DLD1 (cell line): ENCODE results near the gene PYGM.
"Not testable (repeated sequence)": the region's sequence is repeated elsewhere in the genome, so short reads cannot be mapped to it uniquely, and the experiment has no call there.

Experiments
- in situ Hi-C: cut with HindIII; loops from 2 replicates; pipeline ENCODE4 v1.10.0; 2017; ENCODE audit warnings: low sequenced_read_pairs

The PYGM gene

DNA sequence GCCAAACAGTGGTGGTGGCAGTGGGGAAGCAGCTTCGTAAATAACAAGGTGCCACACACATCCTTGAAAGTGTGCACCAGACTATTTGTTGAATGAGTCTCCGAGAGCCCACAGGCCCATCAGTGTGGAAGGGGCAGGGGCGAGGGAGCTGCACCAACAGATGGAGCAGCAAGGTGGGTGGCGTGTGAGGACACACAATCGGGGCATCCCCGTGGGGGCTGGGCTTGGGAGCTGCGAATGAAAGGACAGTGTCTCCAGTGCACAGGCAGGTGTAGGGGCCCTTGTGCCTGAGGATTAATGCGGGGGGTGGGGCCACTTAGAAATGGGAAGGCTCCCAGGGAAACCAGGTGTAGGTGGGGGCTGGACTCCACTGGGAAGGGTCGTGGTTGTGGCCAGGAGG is 39.6 kb downstream of the PYGM start:
- in situ Hi-C loops = no loop called here

DNA sequence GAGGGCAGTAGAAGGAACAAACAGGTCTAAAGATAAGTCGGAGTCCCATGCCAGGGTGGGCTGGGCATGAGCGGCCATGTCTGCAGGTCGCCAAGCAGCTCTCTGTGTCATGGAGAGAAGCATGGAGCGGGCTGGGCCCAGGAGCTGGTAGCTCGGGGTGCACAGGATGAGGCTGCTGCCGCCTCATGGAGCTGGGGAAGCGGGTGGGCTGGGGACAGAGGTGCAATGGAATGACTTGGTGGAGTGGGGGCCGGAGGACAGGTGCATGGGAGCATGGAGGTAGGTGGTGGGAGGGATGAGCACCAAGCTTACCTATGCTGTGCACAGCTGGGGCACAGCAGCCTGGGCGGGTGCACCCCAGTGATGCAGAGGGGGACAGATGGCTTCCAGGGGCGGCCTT is 40.4 kb downstream of the PYGM start:
- in situ Hi-C loops = loop anchor here (10.0 kb wide), 1 partner anchor 45 kb away; no protein-coding TSS in a partner anchor

DNA sequence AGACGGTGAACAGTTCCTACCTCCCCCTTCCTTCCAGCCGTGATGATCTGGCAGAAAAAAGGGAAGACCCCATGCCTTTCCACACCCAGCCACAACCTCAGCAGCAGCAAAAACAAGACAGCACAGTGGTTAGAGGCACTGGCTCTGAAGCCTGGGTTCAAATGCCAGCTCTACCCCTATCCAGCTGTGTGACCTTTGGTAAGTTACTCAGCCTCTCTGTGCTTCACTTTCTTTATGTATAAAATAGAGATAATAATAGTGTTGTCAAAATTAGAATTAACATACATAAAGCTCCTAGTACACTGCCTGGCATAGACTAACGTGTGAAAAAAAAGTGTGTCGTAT is 41.0 kb downstream of the PYGM start:
- in situ Hi-C loops = loop anchor here (10.0 kb wide), 1 partner anchor 46 kb away; no protein-coding TSS in a partner anchor

DNA sequence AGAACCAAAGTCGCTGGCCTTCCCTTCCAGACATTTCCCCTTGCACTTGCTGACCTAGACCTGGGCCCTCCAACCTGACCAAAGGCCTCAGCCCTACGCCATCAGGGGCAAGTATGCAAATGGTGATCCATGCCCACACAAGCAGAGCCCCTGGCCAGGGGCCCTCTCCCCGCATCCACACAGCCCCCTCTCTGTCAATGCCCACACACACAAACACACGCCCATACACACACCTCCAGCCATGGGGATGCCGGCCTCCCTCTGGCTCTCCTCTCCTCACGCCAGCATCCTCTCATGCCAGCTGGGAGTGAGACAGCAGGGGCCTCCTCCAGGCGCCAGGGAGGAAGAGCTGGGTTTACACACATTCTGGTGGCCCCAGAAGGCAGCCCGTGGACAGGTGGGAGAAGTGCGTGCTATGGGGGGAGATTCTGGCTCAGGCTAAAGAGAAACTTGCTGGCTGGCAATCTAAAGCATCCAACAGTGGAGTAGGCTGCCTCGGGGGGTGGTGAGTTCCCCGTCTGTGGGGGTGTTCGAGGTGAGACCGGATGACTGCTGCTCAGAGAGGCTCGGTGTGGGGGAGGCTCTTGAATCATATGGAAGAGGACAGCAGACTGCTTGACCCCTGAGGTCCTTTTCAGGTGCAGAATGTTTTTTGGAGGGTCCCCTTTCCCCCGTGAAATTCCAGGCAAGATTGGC is 41.5 kb downstream of the PYGM start:
- in situ Hi-C loops = loop anchor here (10.0 kb wide), 1 partner anchor 47 kb away; no protein-coding TSS in a partner anchor

DNA sequence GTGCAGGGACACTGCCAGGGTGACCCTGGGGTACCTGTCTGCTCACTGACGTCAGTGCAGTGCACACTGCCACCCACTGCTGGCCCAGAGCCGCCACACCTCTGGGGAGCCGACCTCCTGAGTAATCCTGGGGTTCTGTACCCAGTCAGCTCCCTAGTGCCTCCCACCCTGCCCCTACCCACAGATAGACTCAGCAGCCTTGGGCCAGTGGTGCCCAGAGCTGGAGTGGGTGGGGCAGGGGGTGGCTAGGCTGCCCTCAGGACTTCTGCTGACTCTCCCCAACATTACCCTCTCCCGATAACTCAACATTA is 42.6 kb downstream of the PYGM start:
- in situ Hi-C loops = loop anchor here (10.0 kb wide), 1 partner anchor 48 kb away; no protein-coding TSS in a partner anchor

DNA sequence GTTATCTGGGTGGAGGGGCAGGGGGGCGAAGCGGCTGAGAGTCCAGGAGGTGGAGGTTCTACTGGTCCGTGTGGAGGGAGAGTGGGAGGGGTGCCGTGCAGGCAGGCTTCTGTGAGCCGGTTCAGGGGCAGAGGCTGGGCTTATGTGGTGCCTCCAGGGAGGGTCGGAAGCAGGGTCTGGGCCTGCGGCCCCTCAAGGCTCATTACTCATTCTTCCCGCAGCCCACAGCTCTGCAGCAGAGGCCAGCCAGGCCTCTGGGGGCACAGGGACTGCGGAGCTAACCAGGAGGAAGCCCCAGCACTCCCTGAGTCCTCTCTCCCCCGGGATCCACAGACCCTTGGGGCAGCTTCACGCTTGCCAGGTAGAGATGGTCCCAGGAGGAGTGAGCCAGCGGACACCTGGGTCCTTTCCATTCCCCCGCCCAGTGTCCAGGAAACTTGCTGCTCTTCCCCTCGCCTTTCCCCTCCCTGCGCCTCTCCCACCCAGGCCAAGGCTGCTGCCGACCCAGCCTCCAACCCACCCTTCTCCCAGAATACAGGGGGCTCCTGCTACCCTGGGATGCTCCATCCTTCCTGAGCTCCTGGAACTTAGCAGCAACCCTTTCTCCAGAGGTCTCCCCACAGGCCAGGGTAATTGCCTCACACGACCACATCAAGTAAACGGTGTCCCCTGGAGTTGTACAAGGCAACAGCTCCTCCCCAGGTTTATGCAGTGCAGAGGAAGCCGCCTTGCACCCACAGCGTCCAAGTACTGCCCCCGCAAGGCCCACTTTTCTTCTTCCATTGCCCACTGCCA is 43.1 kb downstream of the PYGM start:
- in situ Hi-C loops = loop anchor here (10.0 kb wide), 1 partner anchor 48 kb away; no protein-coding TSS in a partner anchor

DNA sequence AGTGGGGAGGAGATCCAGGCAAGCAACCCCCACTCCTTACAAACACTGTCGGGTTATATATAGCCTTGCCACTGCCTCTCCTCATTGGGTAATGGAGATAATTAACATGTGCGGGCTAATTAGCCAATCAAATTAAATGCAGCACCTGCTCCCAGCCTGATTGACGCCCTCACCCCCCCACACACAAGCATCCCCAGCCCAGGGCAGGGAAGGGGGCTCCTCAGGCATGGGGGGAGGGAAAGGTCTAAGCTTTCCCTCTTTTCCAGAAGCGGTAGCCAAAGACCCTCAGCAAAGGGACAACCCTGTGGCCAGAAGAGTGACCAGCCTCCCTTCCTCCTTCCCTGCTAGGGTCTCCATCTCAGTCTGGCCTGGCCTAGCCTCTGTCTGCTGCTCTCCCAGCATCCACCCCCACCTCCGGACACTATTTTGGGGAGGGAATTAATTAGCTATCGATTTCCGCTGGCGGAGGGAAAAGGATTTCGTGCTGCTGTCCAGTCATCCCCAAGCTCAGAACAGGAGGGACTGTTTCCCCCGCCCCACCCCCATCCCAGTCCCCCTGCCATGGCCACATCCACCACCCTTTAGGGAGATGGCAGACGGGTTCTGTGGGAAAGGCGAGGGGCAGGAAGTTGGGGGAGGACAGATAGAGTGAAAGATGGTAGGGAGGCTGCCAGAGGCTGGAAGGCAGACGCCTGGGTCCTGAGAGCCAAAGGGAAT is 43.9 kb downstream of the PYGM start:
- in situ Hi-C loops = loop anchor here (10.0 kb wide), 1 partner anchor 49 kb away; no protein-coding TSS in a partner anchor

DNA sequence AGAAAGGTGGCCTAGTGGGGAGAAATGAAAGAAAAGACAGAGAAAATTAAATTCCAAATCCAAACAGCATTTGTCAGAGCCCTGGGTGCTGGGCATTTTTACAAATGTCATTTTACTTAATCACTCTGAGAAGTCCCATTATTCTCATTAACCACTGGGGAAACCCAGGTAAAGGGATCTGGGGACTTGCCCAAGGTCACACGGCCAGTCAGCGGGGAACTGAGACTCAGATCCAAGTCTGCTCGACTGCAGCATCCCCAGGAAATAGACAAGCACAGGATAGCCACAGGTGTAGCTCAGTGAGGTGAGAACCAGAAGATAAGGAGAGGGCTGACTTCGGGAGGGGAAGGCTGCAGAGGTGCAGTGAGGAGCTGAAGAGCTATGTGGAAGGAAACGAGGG is 44.7 kb downstream of the PYGM start:
- in situ Hi-C loops = loop anchor here (10.0 kb wide), 1 partner anchor 50 kb away; no protein-coding TSS in a partner anchor

DNA sequence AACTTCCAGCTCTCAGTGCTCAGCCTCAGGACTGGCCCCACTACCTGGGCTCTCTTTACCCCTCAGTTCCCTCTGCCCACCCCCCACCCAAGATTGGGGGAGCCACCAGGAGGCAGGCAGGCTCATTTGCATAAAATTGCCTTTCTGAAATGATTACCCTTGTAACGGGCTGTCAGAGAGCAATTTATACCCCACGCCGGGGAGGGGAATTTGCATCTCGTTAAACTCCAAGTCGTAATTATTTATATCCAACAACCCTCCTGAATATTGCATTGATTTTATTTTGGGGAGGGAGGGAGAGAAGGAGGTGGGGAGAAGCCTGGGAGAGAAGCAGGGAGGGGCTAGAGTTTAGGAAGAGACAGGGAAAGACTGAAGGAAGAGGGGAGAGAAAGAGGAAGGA is 45.1 kb downstream of the PYGM start:
- in situ Hi-C loops = loop anchor here (10.0 kb wide), 1 partner anchor 50 kb away; no protein-coding TSS in a partner anchor

DNA sequence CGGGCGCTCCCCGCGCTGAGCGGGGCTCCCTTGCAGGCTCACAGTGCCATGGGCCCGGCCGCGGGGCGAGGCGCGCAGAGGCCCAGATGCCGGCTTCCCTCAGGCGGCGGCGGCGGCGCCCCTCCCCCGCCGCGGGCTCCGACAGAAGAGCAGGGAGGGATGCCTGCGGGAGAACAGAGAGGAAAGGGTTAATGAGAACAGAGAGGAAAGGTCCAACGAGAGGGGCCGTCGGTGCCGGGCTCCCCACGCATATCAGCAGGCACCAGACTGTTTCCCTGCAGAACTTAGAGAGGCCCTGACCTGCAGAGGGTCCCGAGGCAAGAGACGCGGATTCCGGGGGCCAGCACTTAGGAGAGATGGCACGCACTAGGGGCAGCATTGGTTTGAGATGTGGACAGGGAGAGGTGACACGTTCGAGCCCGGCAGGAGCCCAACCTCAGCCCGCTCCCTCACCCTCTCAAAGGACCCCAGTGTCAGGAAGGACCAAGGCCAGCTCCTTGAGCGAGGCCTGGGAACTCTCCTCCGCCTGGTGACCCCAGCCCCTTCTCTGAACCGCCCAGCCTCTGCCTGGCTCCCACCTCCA is 45.9 kb downstream of the PYGM start:
- in situ Hi-C loops = loop anchor here (10.0 kb wide), 1 partner anchor 51 kb away; no protein-coding TSS in a partner anchor

DNA sequence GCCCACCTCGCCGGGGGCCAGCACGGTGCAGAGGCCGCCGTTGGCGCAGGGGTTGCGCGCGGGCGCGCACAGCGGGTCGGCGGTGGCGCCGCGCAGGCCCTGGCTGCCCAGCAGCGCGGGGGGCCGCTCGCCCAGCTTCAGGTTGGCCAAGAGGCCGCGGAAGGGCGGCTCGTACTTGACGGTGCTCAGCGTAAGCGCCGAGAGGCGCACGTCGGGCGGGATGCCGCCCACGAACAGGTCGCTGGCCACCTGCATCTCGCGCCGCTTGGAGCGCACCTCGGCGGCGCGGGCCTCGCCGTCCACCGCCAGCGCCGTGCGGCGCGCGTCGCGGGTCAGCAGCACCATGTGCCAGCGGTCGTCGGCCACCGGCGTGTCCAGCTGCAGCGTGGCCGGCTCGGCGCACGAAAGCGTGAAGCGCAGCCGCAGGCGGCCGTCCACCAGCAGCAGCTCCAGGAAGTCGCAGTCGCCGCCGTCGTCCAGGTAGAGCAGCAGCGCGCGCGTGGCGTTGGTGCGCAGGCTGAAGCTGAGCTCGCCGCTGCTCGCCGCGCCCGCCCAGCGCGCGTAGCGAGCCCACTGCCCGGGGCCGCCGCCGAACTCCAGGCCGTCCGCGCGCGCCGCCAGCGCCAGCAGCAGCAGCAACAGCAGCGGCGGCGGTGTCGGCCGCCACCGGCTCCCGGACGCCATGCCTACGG is 46.6 kb downstream of the PYGM start:
- in situ Hi-C loops = loop anchor here (10.0 kb wide), 1 partner anchor 52 kb away; no protein-coding TSS in a partner anchor

DNA sequence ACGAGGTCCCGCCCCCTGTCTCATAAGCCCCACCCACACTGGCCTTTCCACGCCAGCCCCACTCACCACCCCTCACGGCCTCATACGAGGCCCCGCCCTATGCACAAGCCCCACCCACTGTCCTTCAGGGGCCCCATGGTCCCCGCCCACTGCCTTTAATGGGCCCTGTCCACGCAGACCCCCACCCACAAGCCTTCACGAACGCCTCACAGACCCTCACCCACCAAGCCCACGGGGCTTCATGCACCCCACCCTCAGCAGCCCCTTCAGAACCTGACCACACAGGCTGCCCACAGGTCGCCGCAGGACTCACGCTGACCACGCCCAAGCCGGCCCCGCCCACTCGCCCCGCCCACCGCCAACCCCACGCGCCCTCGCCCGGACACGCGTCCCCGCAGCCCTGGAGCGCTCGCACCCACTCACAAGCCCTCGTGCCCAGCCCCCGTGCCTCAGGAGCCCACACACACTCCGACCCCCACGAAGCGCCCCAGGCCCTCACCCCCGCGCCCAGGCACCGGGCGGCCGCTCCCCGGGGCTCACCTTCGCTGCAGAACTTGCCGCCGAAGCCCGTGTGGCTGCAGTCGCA is 47.3 kb downstream of the PYGM start:
- in situ Hi-C loops = loop anchor here (10.0 kb wide), 1 partner anchor 52 kb away; no protein-coding TSS in a partner anchor

DNA sequence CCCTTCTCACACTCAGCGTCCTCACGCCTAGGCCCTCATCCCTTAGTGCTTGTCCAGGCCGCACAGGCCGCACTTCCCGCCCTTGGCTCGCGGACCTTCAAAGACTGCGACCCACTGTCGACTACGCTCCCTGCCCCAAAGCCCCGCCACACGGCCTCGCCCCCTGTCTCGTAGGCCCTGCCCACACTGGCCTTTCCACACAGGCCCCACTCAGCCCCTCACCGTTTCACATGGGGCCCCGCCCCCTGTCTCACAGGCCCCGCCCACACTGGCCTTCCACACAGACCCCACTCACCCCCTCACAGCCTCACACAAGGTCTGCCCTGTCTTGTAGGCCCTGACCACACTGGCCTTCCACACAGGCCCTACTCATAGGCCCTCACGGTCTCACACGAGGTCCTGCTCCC is 47.8 kb downstream of the PYGM start:
- in situ Hi-C loops = loop anchor here (10.0 kb wide), 1 partner anchor 53 kb away; no protein-coding TSS in a partner anchor

DNA sequence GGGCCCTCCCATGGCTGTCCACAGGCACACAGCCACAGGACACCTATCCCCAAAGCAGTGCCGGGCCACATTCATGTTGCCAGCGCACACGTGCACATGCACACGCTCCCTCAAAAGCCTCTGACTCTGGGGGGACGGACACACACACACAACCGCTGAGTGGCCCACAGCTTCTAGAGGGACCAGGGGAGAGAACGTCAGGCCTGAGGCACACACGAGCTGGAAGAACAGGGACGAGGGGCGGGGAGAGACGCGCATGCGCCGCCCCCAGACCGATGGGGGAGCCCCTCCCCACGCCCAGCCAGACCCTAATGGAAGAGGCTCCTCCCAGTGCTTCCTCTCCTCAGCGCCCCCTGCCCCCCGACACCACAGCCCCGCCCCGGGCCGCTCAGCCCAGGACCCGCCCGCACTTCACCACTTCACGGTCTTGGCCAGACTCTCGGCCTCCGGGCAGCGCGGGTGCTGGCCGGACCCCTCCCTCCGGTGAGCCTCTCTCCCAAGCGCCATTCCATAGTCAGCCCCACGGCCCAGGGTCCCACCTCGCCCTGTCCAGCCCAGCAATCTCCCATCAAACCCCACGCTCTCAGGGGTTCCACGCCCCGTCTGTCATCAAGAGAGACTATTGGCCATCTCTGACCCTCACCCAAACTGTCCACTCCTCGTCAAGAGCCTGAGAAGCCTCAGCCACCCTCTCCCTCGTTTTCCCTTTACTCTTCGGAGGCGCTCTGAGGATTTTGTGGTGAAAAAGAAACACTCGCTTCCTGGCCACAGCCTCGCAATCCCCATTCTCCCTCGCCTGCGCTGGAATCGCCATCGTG is 48.4 kb downstream of the PYGM start:
- in situ Hi-C loops = loop anchor here (10.0 kb wide), 1 partner anchor 53 kb away; no protein-coding TSS in a partner anchor

DNA sequence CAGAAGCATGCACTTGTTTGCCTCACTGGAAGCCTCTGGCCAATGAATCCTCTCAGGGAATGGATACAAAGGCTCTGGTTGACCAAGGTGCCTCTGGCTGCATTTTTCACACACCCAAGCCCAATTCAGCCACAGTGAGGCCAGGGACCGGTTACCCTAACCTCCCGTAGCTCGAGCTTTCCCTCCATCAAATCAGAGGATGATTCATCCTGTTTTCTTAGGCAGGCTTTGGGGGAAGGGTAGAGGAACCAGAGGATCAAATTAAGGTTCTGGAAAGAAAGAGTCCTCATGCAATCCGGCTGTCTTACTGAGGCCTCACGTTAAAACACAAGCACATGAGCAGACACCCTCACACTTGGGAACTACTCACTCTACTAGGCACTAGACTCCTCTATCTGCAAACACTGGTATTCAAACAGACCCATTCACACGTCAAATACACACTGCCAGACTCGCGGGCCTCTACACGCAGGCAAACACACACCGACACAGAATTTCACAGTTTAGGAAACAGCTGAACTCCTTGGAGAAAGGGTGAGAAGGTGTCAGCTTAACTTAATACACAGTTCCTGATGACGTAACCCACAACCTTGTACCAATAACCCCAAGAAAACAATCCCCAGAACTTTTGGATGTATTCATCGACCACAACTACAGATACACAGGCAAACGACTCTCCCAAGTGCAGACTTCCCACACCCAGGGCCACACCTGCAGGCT is 49.2 kb downstream of the PYGM start:
- in situ Hi-C loops = loop anchor here (10.0 kb wide), 1 partner anchor 54 kb away; no protein-coding TSS in a partner anchor

DNA sequence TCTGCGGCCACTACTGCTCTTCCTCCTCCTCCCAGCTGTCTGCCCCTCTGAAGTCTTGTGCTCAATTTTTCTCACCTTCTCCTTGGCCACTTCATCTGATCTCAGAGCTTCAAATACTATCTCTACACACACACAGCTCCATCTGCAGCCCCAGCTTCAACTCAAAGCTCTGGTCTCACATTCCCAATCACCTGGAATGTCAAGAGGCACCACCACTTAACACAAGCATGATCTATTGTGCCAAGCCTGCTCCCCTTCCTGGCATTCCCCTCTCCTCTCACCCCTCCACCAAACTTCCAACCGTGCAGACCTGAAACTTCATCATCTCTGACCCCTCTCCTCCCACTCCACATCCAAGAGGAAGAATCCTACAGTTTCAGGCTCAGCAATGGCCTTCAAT is 54.3 kb downstream of the PYGM start:
- in situ Hi-C loops = no loop called here

DNA sequence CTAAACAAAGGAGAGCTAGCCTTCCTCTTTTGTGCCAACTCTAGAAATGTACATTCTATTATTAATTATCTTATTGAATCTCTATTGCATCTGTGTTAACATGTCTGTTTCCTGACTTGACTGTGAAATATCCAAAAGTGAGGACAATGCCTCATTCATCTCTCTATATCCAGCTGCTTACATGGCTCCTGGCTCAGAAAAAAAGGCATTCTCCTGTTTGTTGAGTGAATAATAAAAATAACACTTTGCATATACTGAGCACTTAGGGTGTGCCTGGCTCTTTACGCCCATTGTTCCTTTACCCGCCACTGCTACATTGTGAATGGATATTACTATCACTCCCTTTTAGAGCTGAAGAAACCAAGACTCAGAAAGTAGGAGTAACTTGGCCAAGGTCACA is 56.7 kb downstream of the PYGM start:
- in situ Hi-C loops = no loop called here

DNA sequence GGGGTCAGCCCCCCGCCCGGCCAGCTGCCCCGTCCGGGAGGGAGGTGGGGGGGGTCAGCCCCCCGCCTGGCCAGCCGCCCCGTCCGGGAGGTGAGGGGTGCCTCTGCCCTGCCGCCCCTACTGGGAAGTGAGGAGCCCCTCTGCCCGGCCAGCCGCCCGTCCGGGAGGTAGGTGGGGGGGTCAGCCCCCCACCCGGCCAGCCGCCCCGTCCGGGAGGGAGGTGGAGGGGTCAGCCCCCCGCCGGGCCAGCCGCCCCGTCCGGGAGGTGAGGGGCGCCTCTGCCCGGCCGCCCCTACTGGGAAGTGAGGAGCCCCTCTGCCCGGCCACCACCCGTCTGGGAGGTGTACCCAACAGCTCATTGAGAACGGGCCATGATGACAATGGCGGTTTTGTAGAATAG is 57.8 kb downstream of the PYGM start:
- in situ Hi-C loops = not testable (repeated sequence)
